ENCODE measurements around the gene ZNF496.
"Not testable (repeated sequence)": the region's sequence is repeated elsewhere in the genome, so short reads cannot be mapped to it uniquely, and the experiment has no call there.

The ZNF496 gene

DNA sequence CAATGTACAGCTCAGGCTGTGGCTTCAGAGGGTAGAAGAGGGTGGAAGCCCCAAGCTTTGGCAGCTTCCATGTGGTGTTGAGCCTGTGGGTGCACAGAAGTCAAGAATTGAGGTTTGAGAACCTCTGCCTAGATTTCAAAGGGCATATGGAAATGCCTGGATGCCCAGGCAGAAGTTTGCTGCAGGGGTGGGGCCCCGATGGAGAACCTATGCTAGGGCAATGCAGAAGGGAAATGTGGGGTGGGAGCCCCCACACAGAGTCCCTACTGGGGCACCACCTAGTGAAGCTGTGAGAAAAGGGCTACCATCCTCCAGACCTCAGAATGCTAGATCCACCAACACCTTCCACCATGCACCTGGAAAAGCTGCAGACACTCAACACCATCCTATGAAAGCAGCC is 34.7 kb upstream of the ZNF496 start:
- H3K9me3 Mint-ChIP-seq = peaks cover 28% of the 10 kb centered on the region
- H3K4me1 Mint-ChIP-seq (ENCODE audit: low read depth) = peaks cover 13% of the 10 kb centered on the region
- H3K27me3 Mint-ChIP-seq; intact Hi-C loops (cut with micrococcal nuclease); H3K36me3 Mint-ChIP-seq (ENCODE audit: low read depth); H3K27ac Mint-ChIP-seq; H3K4me3 Mint-ChIP-seq: not testable (repeated sequence)

DNA sequence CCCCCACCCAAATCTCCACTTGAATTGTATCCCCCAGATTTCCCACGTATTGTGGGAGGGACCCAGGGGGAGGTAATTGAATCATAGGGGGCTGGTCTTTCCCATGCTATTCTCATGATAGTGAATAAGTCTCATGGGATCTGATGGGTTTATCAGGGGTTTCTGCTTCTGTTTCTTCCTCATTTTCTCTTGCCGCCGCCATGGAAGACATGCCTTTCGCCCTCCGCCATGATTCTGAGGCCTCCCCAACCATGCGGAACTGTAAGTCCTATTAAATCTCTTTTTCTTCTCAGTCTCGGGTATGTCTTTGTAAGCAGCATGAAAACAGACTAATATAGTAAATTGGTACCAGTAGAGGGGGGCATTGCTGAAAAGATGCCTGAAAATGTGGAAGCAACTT is 33.4 kb upstream of the ZNF496 start:
- H3K27me3 Mint-ChIP-seq = peaks cover 10% of the 10 kb centered on the region
- peaks cover 8% of the 10 kb centered on the region for H3K36me3 Mint-ChIP-seq (ENCODE audit: low read depth)
- H3K27ac Mint-ChIP-seq = no peak overlapping the region
- no peak overlapping the region for H3K4me3 Mint-ChIP-seq
- peaks cover 28% of the 10 kb centered on the region for H3K9me3 Mint-ChIP-seq
- peaks cover 26% of the 10 kb centered on the region for H3K4me1 Mint-ChIP-seq (ENCODE audit: low read depth)
- intact Hi-C loops (cut with micrococcal nuclease) = no loop called here

DNA sequence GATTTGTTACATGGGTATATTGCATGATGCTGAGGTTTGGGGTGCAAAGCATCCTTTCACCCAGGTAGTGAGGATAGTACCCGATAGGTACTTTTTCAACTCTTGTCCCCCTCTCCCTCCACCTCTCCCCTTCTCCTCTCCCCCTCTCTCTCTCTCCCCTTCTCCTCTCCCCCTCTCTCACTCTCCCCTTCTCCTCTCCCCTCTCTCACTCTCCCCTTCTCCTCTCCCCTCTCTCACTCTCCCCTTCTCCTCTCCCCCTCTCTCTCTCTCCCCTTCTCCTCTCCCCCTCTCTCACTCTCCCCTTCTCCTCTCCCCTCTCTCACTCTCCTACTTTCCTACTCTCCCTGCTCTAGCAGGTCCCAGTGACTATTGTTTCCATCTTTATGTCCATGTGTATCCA is 31.3 kb upstream of the ZNF496 start:
- H3K27ac Mint-ChIP-seq; H3K4me3 Mint-ChIP-seq; H3K27me3 Mint-ChIP-seq; H3K36me3 Mint-ChIP-seq (ENCODE audit: low read depth); intact Hi-C loops (cut with micrococcal nuclease): not testable (repeated sequence)
- peaks cover 41% of the 10 kb centered on the region for H3K4me1 Mint-ChIP-seq (ENCODE audit: low read depth)
- H3K9me3 Mint-ChIP-seq = peaks cover 28% of the 10 kb centered on the region

DNA sequence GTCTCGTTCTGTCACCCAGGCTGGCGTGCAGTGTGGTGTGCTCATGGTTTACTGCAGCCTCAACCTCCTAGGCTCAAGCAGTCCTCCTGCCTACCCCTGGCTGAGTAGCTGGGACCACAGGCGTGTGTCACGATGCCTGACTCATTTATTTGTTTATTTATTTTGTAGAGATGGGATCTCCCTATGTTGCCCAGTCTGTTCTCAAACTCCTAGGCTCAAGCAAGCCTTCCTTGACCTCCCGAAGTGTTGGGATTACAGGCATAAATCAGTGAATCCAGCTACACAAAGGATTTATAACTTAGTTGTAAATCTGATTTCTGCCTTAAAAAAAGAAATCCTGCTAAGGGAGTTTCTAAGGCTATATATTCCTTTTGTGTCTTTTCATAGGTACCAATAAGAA is 30.5 kb upstream of the ZNF496 start:
- Mint-ChIP-seq H3K27ac (no peak overlapping the region), H3K9me3 (peaks cover 24% of the 10 kb centered on the region), H3K27me3 (peaks cover 10% of the 10 kb centered on the region), H3K36me3 (ENCODE audit: low read depth) (peaks cover 8% of the 10 kb centered on the region), H3K4me1 (ENCODE audit: low read depth) (peaks cover 44% of the 10 kb centered on the region), H3K4me3 (no peak overlapping the region)
- intact Hi-C loops (cut with micrococcal nuclease) = no loop called here

DNA sequence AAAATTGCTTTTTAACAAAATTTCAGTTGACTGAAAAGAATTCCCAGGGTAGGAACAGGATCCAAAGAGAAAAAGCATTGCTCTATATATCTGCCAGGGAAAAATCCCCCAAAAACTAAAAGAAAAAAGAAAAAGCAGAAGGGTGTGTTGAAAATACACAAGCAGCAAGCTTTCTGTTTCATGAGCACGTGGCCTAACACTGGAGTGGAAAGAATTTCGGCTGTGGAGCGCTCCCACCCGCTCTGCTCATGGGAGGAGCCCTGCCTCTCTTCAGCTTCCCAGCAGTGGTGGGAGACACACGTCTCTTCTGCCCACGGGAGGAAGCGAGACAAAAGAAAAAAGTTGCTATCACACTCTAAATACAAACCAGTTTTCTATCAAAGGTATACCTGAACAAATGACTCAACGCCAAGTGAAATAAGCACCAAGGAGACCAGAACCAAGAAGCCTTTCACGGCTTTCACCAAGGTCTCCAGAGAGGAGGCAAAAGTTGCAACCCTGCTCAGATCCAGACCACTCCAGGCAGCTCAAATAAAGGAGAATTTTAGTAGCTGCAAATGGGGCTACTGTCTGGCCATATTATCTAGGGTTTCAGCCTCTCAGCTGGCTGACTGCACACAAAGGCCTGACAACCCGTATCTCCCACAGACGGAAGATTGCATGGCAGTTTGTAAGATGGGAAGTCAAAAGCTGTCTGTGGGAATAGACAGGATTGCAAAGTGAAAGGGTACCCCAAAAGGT is 29.5 kb upstream of the ZNF496 start:
- Mint-ChIP-seq H3K9me3 (peaks cover 15% of the 10 kb centered on the region), H3K4me1 (ENCODE audit: low read depth) (peaks cover 53% of the 10 kb centered on the region), H3K27ac (peak overlapping the region; percentile 82), H3K4me3 (peak overlapping the region; percentile 2), H3K27me3 (peaks cover 10% of the 10 kb centered on the region), H3K36me3 (ENCODE audit: low read depth) (peaks cover 6% of the 10 kb centered on the region)
- intact Hi-C loops (cut with micrococcal nuclease) = loop anchor here (2.0 kb wide), 1 partner anchor 28 kb away; no protein-coding TSS in a partner anchor

DNA sequence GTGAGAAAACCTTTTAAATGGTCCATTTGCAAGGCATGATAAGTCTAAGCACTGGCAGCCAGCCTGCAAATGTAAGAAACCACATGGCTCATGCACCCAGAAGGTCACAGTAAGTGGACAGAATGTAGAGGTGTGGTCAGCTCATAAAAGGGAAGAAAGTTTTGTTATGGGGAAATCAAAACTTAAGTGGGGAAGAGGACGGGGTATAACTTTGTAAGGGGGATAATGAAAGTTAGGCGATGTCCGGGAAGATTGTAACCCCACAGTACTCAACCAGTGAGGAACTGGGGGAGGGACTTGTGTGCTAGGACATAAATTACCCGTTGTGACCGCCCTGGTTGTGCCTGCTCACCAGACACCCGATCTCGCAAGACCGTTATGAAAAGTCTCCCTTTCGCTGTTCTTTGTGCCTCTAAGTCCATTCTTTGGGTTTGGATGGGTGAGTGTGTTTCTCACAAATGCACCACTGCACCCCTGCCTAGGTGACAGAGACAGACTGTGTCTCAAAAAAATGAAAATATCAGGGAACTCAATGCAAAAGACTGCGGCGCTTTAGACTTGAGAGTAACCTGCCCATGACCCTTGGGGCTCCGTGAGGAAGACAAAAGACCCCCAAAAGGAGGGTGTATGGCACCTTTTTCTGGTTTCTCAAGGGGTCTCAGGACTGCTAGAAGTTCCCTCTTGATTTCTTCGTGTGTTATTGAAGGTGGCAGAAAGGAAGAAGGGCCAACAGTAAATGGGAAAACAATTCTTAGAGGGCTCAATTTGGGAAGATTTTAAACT is 28.6 kb upstream of the ZNF496 start:
- Mint-ChIP-seq H3K4me1 (ENCODE audit: low read depth) (peaks cover 62% of the 10 kb centered on the region), H3K36me3 (ENCODE audit: low read depth) (no peaks in the 10 kb centered on the region), H3K27ac (peak overlapping the region; percentile 82), H3K27me3 (peaks cover 14% of the 10 kb centered on the region), H3K9me3 (peaks cover 14% of the 10 kb centered on the region), H3K4me3 (peak overlapping the region; percentile 55)
- intact Hi-C loops (cut with micrococcal nuclease) = loop anchor here (2.0 kb wide), 1 partner anchor 28 kb away; no protein-coding TSS in a partner anchor

DNA sequence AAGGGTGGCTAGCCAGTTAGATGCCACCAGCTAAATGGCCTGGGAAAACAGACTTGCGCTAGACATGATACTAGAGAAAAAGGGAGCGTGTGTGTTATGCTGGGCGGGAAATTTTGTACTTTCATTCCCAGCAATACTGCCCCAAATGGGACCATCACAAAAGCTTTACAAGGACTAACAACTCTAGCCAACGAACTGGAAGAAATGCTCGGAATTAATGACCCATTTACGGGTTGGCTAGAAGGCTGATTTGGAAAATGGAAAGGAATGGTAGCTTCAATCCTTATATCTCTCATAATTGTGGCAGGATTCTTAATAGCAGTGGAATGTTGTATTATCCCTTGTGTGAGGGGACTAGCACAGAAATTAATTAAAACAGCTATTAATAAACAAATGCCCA is 27.9 kb upstream of the ZNF496 start:
- peaks cover 63% of the 10 kb centered on the region for H3K4me1 Mint-ChIP-seq (ENCODE audit: low read depth)

DNA sequence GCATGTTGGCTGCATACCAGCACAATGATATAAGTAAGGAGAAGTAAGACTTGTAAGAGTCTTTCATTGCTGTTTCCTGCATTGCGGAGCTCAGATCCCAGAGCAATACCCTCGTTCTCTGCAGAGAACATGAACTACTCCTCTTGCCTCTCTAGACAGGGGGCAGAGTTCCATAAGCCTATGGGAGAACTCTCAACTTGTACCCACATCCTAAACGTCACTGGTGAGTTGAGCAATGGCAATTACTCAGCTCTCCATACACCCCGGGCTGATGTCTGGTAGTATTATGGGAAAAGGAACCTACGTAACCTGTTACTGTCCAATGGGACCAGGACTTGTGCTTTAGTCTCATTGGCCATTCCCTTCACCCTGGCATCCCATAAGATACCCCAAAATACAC is 27.3 kb upstream of the ZNF496 start:
- intact Hi-C loops (cut with micrococcal nuclease) = no loop called here
- Mint-ChIP-seq H3K4me1 (ENCODE audit: low read depth) (peaks cover 63% of the 10 kb centered on the region), H3K4me3 (no peak overlapping the region), H3K9me3 (peaks cover 9% of the 10 kb centered on the region), H3K36me3 (ENCODE audit: low read depth) (no peaks in the 10 kb centered on the region), H3K27me3 (peaks cover 10% of the 10 kb centered on the region), H3K27ac (peak overlapping the region; percentile 46)

More for the DNA sequence above, 27.9 kb upstream of the ZNF496 start:
- Mint-ChIP-seq H3K4me3 (no peak overlapping the region), H3K36me3 (ENCODE audit: low read depth) (no peaks in the 10 kb centered on the region), H3K27ac (peak overlapping the region; percentile 82), H3K9me3 (peaks cover 9% of the 10 kb centered on the region), H3K27me3 (peaks cover 11% of the 10 kb centered on the region)
- intact Hi-C loops (cut with micrococcal nuclease) = no loop called here

DNA sequence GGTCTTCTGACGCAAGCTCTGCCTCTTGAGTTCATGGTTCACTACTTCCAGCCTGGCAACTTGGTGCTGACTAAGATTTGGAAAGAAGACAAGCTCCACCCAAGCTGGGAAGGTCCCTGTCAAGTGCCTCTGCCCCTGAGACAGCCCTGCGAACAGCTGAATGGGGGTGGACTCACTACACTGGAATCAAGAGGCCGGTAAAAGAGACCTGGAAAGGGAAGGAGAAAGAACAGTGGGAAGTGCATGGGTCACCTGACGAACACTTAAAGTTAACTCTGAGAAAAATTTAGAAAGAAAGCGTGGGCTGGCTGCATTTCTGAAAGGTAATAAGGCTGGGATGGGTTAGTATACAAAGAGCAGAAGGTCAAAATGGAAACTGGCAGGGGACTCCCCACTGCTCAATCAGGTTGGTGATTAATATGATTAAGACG is 26.1 kb upstream of the ZNF496 start:
- Mint-ChIP-seq H3K9me3 (peaks cover 9% of the 10 kb centered on the region), H3K27ac (peak overlapping the region; percentile 72), H3K4me1 (ENCODE audit: low read depth) (peaks cover 63% of the 10 kb centered on the region), H3K27me3 (peaks cover 9% of the 10 kb centered on the region), H3K36me3 (ENCODE audit: low read depth) (no peaks in the 10 kb centered on the region), H3K4me3 (no peak overlapping the region)
- intact Hi-C loops (cut with micrococcal nuclease) = no loop called here

DNA sequence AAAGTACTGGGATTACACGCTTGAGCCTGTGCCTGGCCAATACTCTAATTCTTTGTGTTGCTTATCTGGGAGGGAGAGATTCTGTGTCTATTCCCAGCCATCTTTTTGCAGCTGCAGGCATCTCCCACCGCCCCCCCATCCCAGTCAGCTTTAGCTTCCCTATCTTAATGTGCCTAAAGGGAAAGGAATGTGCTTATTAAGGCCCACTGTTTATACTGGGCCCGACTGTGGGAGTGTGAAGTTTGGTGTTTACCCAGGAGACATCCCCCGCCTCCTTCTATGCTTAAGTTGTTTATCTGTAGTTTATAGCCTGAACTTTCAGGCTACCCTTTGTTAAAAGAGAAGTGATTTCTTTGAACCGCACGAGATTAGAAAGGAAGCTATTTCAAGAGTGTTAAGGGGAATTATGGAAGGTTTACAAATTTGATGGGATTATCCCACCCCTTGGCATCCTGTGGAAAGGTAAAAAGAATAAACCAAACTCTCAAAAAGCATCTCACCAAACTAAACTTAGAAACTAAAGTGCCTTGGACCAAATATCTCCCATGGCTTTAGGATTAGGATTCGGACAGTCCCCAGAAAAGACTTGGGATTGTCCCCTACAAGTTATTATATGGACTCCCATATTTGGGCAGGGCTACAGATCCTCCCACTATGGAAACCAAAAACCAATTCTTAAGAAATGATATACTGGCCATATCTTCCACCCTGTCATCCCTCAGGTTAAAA is 25.5 kb upstream of the ZNF496 start:
- peak overlapping the region; percentile 72 for H3K27ac Mint-ChIP-seq
- no peaks in the 10 kb centered on the region for H3K36me3 Mint-ChIP-seq (ENCODE audit: low read depth)
- peaks cover 11% of the 10 kb centered on the region for H3K27me3 Mint-ChIP-seq
- H3K9me3 Mint-ChIP-seq = peaks cover 9% of the 10 kb centered on the region
- intact Hi-C loops (cut with micrococcal nuclease) = no loop called here
- peaks cover 63% of the 10 kb centered on the region for H3K4me1 Mint-ChIP-seq (ENCODE audit: low read depth)
- H3K4me3 Mint-ChIP-seq = no peak overlapping the region

DNA sequence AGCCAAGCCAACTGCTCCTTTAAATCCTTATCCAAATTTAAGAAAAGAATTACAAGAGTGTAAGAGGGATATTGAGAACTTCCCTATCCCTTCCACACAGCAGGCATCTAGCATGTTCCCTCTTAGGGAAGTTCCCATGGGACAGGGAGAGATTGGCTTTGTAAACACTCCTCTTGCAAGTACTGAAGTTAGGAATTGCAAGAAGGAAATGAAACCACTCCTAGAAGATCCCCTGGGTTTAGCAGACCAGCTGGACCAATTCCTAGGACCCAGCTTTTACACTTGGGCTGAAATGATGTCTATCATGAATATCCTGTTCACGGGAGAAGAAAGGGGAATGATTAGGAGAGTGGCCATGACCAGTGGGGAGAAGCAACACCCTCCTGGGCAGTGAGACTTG is 23.5 kb upstream of the ZNF496 start:
- peaks cover 11% of the 10 kb centered on the region for H3K27me3 Mint-ChIP-seq
- peak overlapping the region; percentile 8 for H3K27ac Mint-ChIP-seq
- H3K4me3 Mint-ChIP-seq; H3K9me3 Mint-ChIP-seq; H3K36me3 Mint-ChIP-seq (ENCODE audit: low read depth); intact Hi-C loops (cut with micrococcal nuclease): not testable (repeated sequence)
- H3K4me1 Mint-ChIP-seq (ENCODE audit: low read depth) = peaks cover 48% of the 10 kb centered on the region

DNA sequence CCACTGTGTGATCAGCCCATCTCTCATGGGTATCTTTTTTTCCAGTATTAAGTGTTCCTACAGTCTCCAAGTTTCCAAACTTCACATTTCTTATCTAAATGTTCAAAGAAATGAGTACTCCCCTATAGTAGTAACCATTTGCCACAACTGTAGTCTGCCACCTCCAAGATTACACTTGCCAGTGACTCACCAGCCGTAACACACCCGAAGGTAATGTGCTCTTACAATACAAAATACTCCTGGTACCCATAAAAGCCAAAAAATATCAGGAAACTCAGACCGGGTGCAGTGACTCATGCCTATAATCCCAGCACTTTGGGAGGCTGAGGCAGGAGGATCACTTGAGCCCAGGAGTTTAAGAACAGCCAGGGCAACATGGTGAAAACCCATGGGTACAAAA is 20.5 kb upstream of the ZNF496 start:
- Mint-ChIP-seq H3K4me1 (ENCODE audit: low read depth) (peaks cover 30% of the 10 kb centered on the region), H3K36me3 (ENCODE audit: low read depth) (no peaks in the 10 kb centered on the region), H3K4me3 (no peak overlapping the region), H3K9me3 (peaks cover 9% of the 10 kb centered on the region), H3K27me3 (peaks cover 15% of the 10 kb centered on the region), H3K27ac (no peak overlapping the region)
- intact Hi-C loops (cut with micrococcal nuclease) = no loop called here

DNA sequence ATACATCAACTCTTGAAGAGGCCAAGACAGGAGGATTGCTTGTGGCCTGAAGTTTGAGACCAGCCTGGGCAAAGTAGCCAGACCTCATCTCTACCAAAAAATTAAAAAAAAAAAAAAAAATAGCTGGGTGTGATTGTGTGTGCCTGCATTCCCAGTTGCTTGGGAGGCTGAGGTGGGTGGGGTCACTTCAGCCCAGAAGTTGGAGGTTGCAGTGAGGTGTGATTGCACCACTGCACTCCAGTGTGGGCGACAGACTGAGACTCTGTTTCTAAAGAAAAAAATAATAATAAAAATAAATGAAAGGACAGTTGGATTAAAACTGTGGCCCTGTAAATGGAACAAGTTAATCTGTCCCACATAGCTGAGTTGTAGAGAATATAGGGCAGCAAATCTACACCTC is 18.9 kb upstream of the ZNF496 start:
- peaks cover 12% of the 10 kb centered on the region for H3K27me3 Mint-ChIP-seq
- H3K27ac Mint-ChIP-seq = no peak overlapping the region
- H3K36me3 Mint-ChIP-seq (ENCODE audit: low read depth) = no peaks in the 10 kb centered on the region
- no peak overlapping the region for H3K4me3 Mint-ChIP-seq
- intact Hi-C loops (cut with micrococcal nuclease) = no loop called here
- H3K9me3 Mint-ChIP-seq = peaks cover 2% of the 10 kb centered on the region
- peaks cover 16% of the 10 kb centered on the region for H3K4me1 Mint-ChIP-seq (ENCODE audit: low read depth)
